K562 (cell line): ENCODE measurements around the gene UBXN2A. TPM values are rescaled to one million over a fixed set of nuclear protein-coding genes. Genes with fewer than 3 reads are reported as not detected.

Experiments used
- ATAC-seq: fragments of 200-7000 bp; cut with Tn5 transposase; 3 replicates; pipeline ENCODE4 v1.9.1; 2020; ENCODE audit warnings: moderate library complexity
- BruUV-seq: library from RNA; stranded (reverse); fragments of 400-500 nt; replicated peaks from 2 replicates; lab custom pipeline; 2021; lab: Mats Ljungman, UMichigan
- CTCF ChIA-PET: fragments of 300-600 bp; formaldehyde crosslinking; extraction: SDS; loops from one replicate; lab custom pipeline; 2021; ENCODE audit warnings: low intra/inter-chr PET ratio; lab: Yijun Ruan, JAX
- POLR2A ChIA-PET: fragments of 300-600, 350-650 bp; sonication (Branson Sonifier 250); formaldehyde crosslinking; extraction: SDS; loops from one replicate; lab custom pipeline; 2021; ENCODE audit warnings: antibody characterized with exemption, inconsistent platforms; lab: Yijun Ruan, JAX
- DNase-seq, 4 experiments: peaks; one replicate each; pipeline versions ENCODE4 v3.0.0 to v3.0.0-alpha.2; 2011 to 2018; ENCODE audit warnings: low spot score in 3 of 4, mixed read lengths in 3 of 4; ENCODE audit errors: extremely low read depth in 1 of 4
- FAIRE-seq: peaks from 2 replicates; lab custom pipeline; 2011; peaks lifted over from hg19 to GRCh38; lab: Jason Lieb, UNC
- H2AFZ ChIP-seq: 2 replicates; pipeline ENCODE4 v1.6.0; 2011; ENCODE audit warnings: low read depth, low read length, control low read depth, inconsistent platforms
- H3K27ac ChIP-seq: fragments of 200-600 bp; 3 replicates; pipeline ENCODE4 v1.8.0; 2011; ENCODE audit warnings: low read depth, mild to moderate bottlenecking, control low read depth, inconsistent platforms, low read length, moderate library complexity, mixed read lengths; ENCODE audit errors: extremely low read depth
- H3K27me3 ChIP-seq, 2 experiments: fragments of 300-600 bp in 1 of 2; 2 replicates in 1 of 2; 3 replicates in 1 of 2; pipeline versions ENCODE4 v1.6.0 to v1.8.0; 2011; ENCODE audit warnings: inconsistent platforms in 2 of 2, low read length in 2 of 2, mild to moderate bottlenecking in 1 of 2, mixed read lengths in 1 of 2, moderate library complexity in 1 of 2; ENCODE audit not compliant: control insufficient read depth in 2 of 2, insufficient read depth in 2 of 2
- H3K36me3 ChIP-seq: fragments of 300-600 bp; 3 replicates; pipeline ENCODE4 v1.8.0; 2011; ENCODE audit warnings: mild to moderate bottlenecking, low read length, inconsistent platforms; ENCODE audit not compliant: control insufficient read depth, insufficient read depth
- H3K4me1 ChIP-seq, 2 experiments: fragments of 200-600 bp in 1 of 2; replicated peaks in 1 of 2; 2 replicates in 1 of 2; 3 replicates in 1 of 2; pipeline versions ENCODE4 v1.5.1 to v1.8.0; 2011; ENCODE audit warnings: inconsistent platforms in 2 of 2, low read length in 2 of 2, mild to moderate bottlenecking in 1 of 2, mixed read lengths in 1 of 2, moderate library complexity in 1 of 2; ENCODE audit not compliant: control insufficient read depth in 2 of 2, insufficient read depth in 2 of 2
- H3K4me2 ChIP-seq: 2 replicates; pipeline ENCODE4 v1.6.1; 2011; ENCODE audit warnings: low read length, control low read depth, inconsistent platforms, mixed read lengths; ENCODE audit not compliant: insufficient read depth
- H3K4me3 ChIP-seq: fragments of 200-600 bp; sonication (generic), shearing (Covaris generic); 2 replicates; pipeline ENCODE4 v1.5.1; 2016; ENCODE audit warnings: control low read depth, inconsistent platforms
- H3K79me2 ChIP-seq: fragments of 200-600 bp; 3 replicates; pipeline ENCODE4 v1.8.0; 2011; ENCODE audit warnings: low read length, inconsistent platforms; ENCODE audit not compliant: control insufficient read depth, insufficient read depth
- H3K9ac ChIP-seq, 2 experiments: 2 replicates each; pipeline versions ENCODE4 v1.6.0 to v1.6.1; 2011; ENCODE audit warnings: low read depth in 2 of 2, low read length in 2 of 2, control low read depth in 1 of 2, inconsistent platforms in 1 of 2, mild to moderate bottlenecking in 1 of 2, mixed read lengths in 1 of 2; ENCODE audit not compliant: insufficient read depth in 1 of 2
- H3K9me1 ChIP-seq: one replicate; pipeline ENCODE4 v1.6.0; 2011; ENCODE audit warnings: inconsistent platforms, mild to moderate bottlenecking, low read length, moderate library complexity; ENCODE audit not compliant: control insufficient read depth, insufficient read depth
- H3K9me3 ChIP-seq: replicated peaks from 2 replicates; pipeline ENCODE4 v1.5.1; 2011; ENCODE audit warnings: low read depth, low read length, inconsistent platforms; ENCODE audit not compliant: control insufficient read depth, insufficient read depth
- H4K20me1 ChIP-seq: replicated peaks from 2 replicates; pipeline ENCODE4 v1.6.1; 2011; ENCODE audit warnings: low read length, inconsistent platforms, mixed read lengths; ENCODE audit not compliant: control insufficient read depth, insufficient read depth
- CSDE1 ChIP-seq, 2 experiments: fragments of 450-650 bp; IDR thresholded peaks; 2 replicates each; pipeline ENCODE4 v1.6.1; 2016; ENCODE audit warnings: mild to moderate bottlenecking in 1 of 2
- FOSL1 ChIP-seq: fragments of 200-800 bp; sonication (Bioruptor generic); conservative IDR thresholded peaks from 2 replicates; pipeline ENCODE4 v1.6.1; 2016; ENCODE audit warnings: missing genetic modification characterization, missing compliant biosample characterization
- HNRNPLL ChIP-seq: fragments of 200-400 bp; formaldehyde crosslinking; IDR thresholded peaks from 2 replicates; pipeline ENCODE4 v1.6.1; 2017; ENCODE audit warnings: low read length, low read depth, mild to moderate bottlenecking; ENCODE audit not compliant: poor library complexity, severe bottlenecking
- HNRNPUL1 ChIP-seq: fragments of 200-400 bp; formaldehyde crosslinking; IDR thresholded peaks from 2 replicates; pipeline ENCODE4 v1.6.1; 2017; ENCODE audit warnings: low read length
- KLF16 ChIP-seq: IDR thresholded peaks from 2 replicates; pipeline ENCODE4 v1.6.1; 2016; ENCODE audit warnings: antibody characterized with exemption
- TARDBP ChIP-seq: fragments of 450-650 bp; IDR thresholded peaks from 2 replicates; pipeline ENCODE4 v1.6.1; 2016
- WGBS: fragments of 100-300 bp; shearing (Covaris generic); methylation state at CpG from one replicate; pipeline ENCODE4 v1.1.6; 2016; ENCODE audit warnings: low coverage, mixed read lengths; ENCODE audit not compliant: insufficient coverage; ENCODE audit errors: missing lambda C conversion rate; 5-methylcytosine and 5-hydroxymethylcytosine counted together
- in situ Hi-C: fragments of 300-500 bp; cut with MboI; formaldehyde crosslinking; loops from 4 replicates; pipeline ENCODE4 v1.15.0; 2018; ENCODE audit warnings: inconsistent platforms, mixed read lengths
- intact Hi-C: fragments of 100-400 bp; cut with micrococcal nuclease; formaldehyde crosslinking; loops from 2 replicates; pipeline ENCODE4 v1.14.2; 2022
- polyA plus RNA-seq, 8 experiments: library from polyadenylated mRNA; depleted of rRNA in 4 of 8; stranded (reverse) in 5 of 8; unstranded in 3 of 8; fragments of >200 nt; fragmentation: Nextera tagmentation in 2 of 8; fragmentation: Illumina TruSeq in 1 of 8; extraction: Ambion mirVana in 2 of 8; extraction: Trizol in 1 of 8; gene quantifications; 2 replicates each; pipeline versions ENCODE4 v1.2.1 to v1.2.3, GENCODE V29; 2011 to 2014; ENCODE audit warnings: inconsistent platforms in 1 of 8, missing spikeins in 1 of 8
- total RNA-seq, 7 experiments: library from RNA; depleted of rRNA in 6 of 7; stranded (reverse); fragments of >200 nt in 6 of 7; fragmentation: Illumina TruSeq in 2 of 7; extraction: Trizol in 2 of 7; gene quantifications; 2 replicates each; pipeline versions ENCODE4 v1.2.1 to v1.2.3, GENCODE V29; 2011 to 2021; ENCODE audit warnings: low replicate concordance in 1 of 7
- TF ChIP-seq, protein P1 (sequence below): fragments of 450-650 bp; IDR thresholded peaks from 2 replicates; pipeline ENCODE4 v1.6.1; 2017; ENCODE audit warnings: antibody characterized with exemption

UBXN2A gene
- total and polyA plus RNA-seq, 9 of the 15 experiments (the other 6 are each of a cell fraction or from before 2014, with no cell fraction given) = 3.4 to 25.6 (median 16.0) TPM

DNA sequence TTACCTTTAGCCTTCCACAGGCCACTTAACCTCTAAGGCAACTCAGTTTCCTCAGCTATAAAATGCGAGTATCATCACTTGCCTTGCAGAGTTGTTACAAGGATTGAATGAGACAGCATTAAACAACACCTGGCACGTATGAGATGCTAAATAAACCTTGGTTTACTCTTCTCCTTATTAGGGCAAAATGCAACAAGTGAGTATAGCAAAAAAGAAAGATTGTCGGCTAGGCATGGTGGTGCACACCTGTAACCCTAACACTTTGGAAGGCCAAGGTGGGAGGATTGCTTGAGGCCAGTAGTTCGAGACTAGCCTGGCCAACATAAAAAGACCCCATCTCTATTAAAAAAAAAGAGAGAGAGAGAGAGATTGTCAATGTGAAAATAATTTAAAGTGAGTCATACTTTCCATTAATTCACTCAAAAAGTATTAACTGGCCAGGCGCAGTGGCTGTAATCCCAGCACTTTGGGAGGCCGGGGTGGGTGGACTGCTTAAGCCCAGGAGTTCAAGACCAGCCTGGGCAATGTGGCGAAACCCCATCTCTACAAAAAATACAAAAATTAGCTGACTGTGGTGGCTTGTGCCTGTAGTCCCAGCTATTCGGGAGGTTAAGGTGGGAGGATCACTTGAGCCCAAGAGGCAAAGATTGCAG lies 21.3 kb upstream of the UBXN2A start:
- H3K4me2 ChIP-seq = no peak overlapping the region
- H3K4me3 ChIP-seq = no peak overlapping the region
- FAIRE-seq = no peak
- H3K4me1 ChIP-seq = peaks cover 4 to 12% of the 10 kb centered on the region in 2 experiments; a peak in 4 of 5 replicates
- H2AFZ ChIP-seq = no peak overlapping the region
- peaks cover 90% of the 10 kb centered on the region for H3K79me2 ChIP-seq
- H3K9me1 ChIP-seq = no peaks in the 10 kb centered on the region
- no peaks in the 10 kb centered on the region for H3K36me3 ChIP-seq
- no peaks in the 10 kb centered on the region for H3K9me3 ChIP-seq
- ChIA-PET POLR2A (interaction anchor here (1.8 kb wide), 1 partner anchor 8 kb away, joined by 16 read pairs; the partner anchor contains the start of gene ATAD2B), CTCF (no interaction called here)
- H3K9ac ChIP-seq = no peak overlapping the region
- no peak for ATAC-seq
- 78% methylated on average over 8 of the region's 8 CpGs for WGBS
- no peak for DNase-seq
- H3K27ac ChIP-seq = no peak overlapping the region
- BruUV-seq = no TSS peak
- H4K20me1 ChIP-seq = no peaks in the 10 kb centered on the region
- in situ Hi-C loops = no loop called here
- intact Hi-C loops = no loop called here
- no peak for TF ChIP-seq CSDE1 (IDR thresholded peaks at IDR 0.05)
- TF ChIP-seq HNRNPUL1 = no peak
- no peak for TF ChIP-seq HNRNPLL
- TF ChIP-seq TARDBP = no peak
- TF ChIP-seq, protein P1, sequence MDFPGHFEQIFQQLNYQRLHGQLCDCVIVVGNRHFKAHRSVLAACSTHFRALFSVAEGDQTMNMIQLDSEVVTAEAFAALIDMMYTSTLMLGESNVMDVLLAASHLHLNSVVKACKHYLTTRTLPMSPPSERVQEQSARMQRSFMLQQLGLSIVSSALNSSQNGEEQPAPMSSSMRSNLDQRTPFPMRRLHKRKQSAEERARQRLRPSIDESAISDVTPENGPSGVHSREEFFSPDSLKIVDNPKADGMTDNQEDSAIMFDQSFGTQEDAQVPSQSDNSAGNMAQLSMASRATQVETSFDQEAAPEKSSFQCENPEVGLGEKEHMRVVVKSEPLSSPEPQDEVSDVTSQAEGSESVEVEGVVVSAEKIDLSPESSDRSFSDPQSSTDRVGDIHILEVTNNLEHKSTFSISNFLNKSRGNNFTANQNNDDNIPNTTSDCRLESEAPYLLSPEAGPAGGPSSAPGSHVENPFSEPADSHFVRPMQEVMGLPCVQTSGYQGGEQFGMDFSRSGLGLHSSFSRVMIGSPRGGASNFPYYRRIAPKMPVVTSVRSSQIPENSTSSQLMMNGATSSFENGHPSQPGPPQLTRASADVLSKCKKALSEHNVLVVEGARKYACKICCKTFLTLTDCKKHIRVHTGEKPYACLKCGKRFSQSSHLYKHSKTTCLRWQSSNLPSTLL = no peak
- 0 out of 2 replicates have a peak, but pooled peaks have one; percentile 25 for TF ChIP-seq FOSL1 (tag)
- no peak for TF ChIP-seq KLF16
- H3K27me3 ChIP-seq = no peaks in the 10 kb centered on the region
